ENCODE data around the gene TEP1.

TEP1 gene

DNA sequence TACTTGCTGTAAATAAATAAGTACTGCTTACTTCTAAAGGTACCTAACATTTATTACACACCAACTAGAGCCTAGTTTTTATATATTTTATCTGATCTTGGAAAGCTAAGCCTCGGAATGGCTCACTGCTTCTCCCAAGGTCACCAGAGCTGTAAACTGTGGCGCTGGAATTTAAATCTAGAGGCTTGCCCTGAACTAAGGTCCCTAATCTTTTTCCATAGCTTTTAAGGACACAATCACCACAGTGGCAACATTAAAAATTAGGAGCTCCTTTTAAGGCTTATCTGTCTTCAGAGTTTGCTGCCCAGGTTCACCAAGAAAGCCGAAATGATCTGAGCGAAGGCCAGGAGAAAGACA lies 80.9 kb downstream of the TEP1 start:
- H3K27ac ChIP-seq (ENCODE audit: low read depth, low read length): peak overlapping the region; percentile 83
- H3K36me3 ChIP-seq (ENCODE audit: control insufficient read depth, low read length): peaks cover 49% of the 10 kb centered on the region
- no peaks in the 10 kb centered on the region for H3K9me2 ChIP-seq (replicated peaks; ENCODE audit: control insufficient read depth, low read length)
- peaks cover 6% of the 10 kb centered on the region; the same call in 1 of the 2 replicates for H4K20me1 ChIP-seq (ENCODE audit: control insufficient read depth, insufficient read depth, low read depth, low read length)
- H3K4me1 ChIP-seq (ENCODE audit: control insufficient read depth, low read length): peaks cover 59% of the 10 kb centered on the region
- H3K79me2 ChIP-seq (ENCODE audit: control insufficient read depth, low read length): peaks cover 66% of the 10 kb centered on the region
- H3K27me3 ChIP-seq (ENCODE audit: control insufficient read depth, low read length): no peaks in the 10 kb centered on the region
- H3K9me3 ChIP-seq (ENCODE audit: control insufficient read depth, insufficient read depth, low read length): no peaks in the 10 kb centered on the region
- H3K4me3 ChIP-seq (ENCODE audit: low read length): peak overlapping the region; percentile 97
- no peak for TF ChIP-seq EZH2phosphoT487 (IDR thresholded peaks at IDR 0.05; ENCODE audit: borderline replicate concordance, low read length)
- TF ChIP-seq, protein P1, sequence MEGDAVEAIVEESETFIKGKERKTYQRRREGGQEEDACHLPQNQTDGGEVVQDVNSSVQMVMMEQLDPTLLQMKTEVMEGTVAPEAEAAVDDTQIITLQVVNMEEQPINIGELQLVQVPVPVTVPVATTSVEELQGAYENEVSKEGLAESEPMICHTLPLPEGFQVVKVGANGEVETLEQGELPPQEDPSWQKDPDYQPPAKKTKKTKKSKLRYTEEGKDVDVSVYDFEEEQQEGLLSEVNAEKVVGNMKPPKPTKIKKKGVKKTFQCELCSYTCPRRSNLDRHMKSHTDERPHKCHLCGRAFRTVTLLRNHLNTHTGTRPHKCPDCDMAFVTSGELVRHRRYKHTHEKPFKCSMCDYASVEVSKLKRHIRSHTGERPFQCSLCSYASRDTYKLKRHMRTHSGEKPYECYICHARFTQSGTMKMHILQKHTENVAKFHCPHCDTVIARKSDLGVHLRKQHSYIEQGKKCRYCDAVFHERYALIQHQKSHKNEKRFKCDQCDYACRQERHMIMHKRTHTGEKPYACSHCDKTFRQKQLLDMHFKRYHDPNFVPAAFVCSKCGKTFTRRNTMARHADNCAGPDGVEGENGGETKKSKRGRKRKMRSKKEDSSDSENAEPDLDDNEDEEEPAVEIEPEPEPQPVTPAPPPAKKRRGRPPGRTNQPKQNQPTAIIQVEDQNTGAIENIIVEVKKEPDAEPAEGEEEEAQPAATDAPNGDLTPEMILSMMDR (IDR thresholded peaks at IDR 0.05; ENCODE audit: low read depth, low read length, poor library complexity, severe bottlenecking): no peak
- H3F3A ChIP-seq (ENCODE audit: control insufficient read depth, insufficient read depth): peaks cover 35% of the 10 kb centered on the region
- peak overlapping the region; percentile 98 for H3K4me2 ChIP-seq (ENCODE audit: low read length)

DNA sequence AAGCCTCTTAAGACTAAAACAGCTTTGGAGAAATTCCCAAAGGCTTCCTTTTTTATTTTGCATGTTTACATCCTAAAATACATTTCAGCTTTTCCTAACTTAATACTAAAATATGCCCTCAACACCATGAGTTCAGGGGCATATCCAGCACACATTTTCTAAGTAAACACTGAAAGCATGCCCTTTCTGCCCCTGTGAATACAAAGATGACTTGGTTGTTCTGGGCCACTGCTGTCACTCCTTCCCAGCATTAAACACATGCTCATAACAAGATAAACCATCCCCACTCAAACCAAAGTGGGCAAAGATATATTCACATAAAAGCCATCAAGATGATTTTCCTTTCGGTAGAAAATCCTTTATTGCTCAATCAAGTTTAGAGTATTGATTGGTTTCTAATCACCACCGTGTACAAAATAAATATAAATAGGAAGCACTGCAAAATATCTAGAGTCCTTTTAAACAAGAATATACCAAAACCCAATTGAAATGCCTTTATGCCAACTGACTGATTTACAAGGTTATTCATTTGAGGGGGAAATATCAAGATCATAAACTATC lies 82.2 kb downstream of the TEP1 start:
- Histone ChIP-seq H3K4me3 (ENCODE audit: low read length) (peak overlapping the region; percentile 70), H4K20me1 (ENCODE audit: control insufficient read depth, insufficient read depth, low read depth, low read length) (peaks cover 16% of the 10 kb centered on the region; the same call in 1 of the 2 replicates), H3F3A (ENCODE audit: control insufficient read depth, insufficient read depth) (peaks cover 38% of the 10 kb centered on the region), H3K79me2 (ENCODE audit: control insufficient read depth, low read length) (peaks cover 79% of the 10 kb centered on the region), H3K36me3 (ENCODE audit: control insufficient read depth, low read length) (peaks cover 62% of the 10 kb centered on the region), H3K27me3 (ENCODE audit: control insufficient read depth, low read length) (no peaks in the 10 kb centered on the region), H3K4me1 (ENCODE audit: control insufficient read depth, low read length) (peaks cover 67% of the 10 kb centered on the region), H3K9me2 (replicated peaks; ENCODE audit: control insufficient read depth, low read length) (no peaks in the 10 kb centered on the region), H3K4me2 (ENCODE audit: low read length) (peak overlapping the region; percentile 79), H3K27ac (ENCODE audit: low read depth, low read length) (0 out of 2 replicates have a peak overlapping the region, but pooled peaks have one; percentile 10), H3K9me3 (ENCODE audit: control insufficient read depth, insufficient read depth, low read length) (no peaks in the 10 kb centered on the region)
- TF ChIP-seq, protein P1 (IDR thresholded peaks at IDR 0.05; ENCODE audit: low read depth, low read length, poor library complexity, severe bottlenecking): no peak
- no peak for TF ChIP-seq EZH2phosphoT487 (IDR thresholded peaks at IDR 0.05; ENCODE audit: borderline replicate concordance, low read length)

DNA sequence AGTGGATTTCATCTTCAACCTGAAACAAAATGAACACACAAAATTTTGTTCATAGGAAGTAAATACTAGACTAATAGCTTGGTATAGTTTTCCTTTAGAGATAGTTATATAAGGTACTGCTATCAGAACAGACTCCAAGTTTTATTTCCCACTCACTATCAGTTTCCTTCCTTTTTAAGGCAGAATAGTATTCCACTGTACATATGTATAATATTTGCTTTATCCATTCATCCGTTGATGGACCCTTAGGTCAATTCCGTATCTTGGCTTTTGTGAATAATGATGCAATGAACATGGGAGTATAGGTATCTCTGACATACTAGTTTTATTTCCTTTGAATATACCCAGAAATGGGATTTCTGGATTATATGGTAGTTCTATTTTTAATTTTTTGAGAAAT lies 83.9 kb downstream of the TEP1 start:
- no peak for TF ChIP-seq EZH2phosphoT487 (IDR thresholded peaks at IDR 0.05; ENCODE audit: borderline replicate concordance, low read length)
- TF ChIP-seq, protein P1 (IDR thresholded peaks at IDR 0.05; ENCODE audit: low read depth, low read length, poor library complexity, severe bottlenecking): no peak
- Histone ChIP-seq H3K79me2 (ENCODE audit: control insufficient read depth, low read length) (peaks cover 92% of the 10 kb centered on the region), H3K4me2 (ENCODE audit: low read length) (peak overlapping the region; percentile 79), H3K9me2 (replicated peaks; ENCODE audit: control insufficient read depth, low read length) (no peaks in the 10 kb centered on the region), H3K36me3 (ENCODE audit: control insufficient read depth, low read length) (peaks cover 77% of the 10 kb centered on the region), H3K4me1 (ENCODE audit: control insufficient read depth, low read length) (peaks cover 56% of the 10 kb centered on the region), H4K20me1 (ENCODE audit: control insufficient read depth, insufficient read depth, low read depth, low read length) (peaks cover 16% of the 10 kb centered on the region; the same call in 1 of the 2 replicates), H3K27ac (ENCODE audit: low read depth, low read length) (peak overlapping the region; percentile 27), H3F3A (ENCODE audit: control insufficient read depth, insufficient read depth) (peaks cover 41% of the 10 kb centered on the region), H3K27me3 (ENCODE audit: control insufficient read depth, low read length) (no peaks in the 10 kb centered on the region), H3K9me3 (ENCODE audit: control insufficient read depth, insufficient read depth, low read length) (no peaks in the 10 kb centered on the region), H3K4me3 (ENCODE audit: low read length) (no peak overlapping the region)

Data from DOHH2 (cell line).